Calu3 (cell line): ENCODE measurements around the gene GPSM1. TPM values are rescaled to one million over a fixed set of nuclear protein-coding genes. Genes with fewer than 3 reads are reported as not detected.

Experiments used
- BruUV-seq: library from RNA; stranded (reverse); fragments of 400-500 nt; replicated peaks from 2 replicates; lab custom pipeline; 2021; lab: Mats Ljungman, UMichigan
- CTCF ChIA-PET: fragments of 300-600 bp; sonication (Branson Sonifier 250); formaldehyde crosslinking; loops from one replicate; lab custom pipeline; 2022; ENCODE audit warnings: antibody characterized with exemption; lab: Charles Lee
- DNase-seq: peaks from one replicate; pipeline ENCODE4 v3.0.0; 2022
- H3K27ac Mint-ChIP-seq: one replicate; pipeline ENCODE4 v1.8.0; 2022; ENCODE audit warnings: mixed read lengths; ENCODE audit not compliant: unreplicated experiment
- H3K27me3 Mint-ChIP-seq: one replicate; pipeline ENCODE4 v1.8.0; 2022; ENCODE audit warnings: mixed read lengths; ENCODE audit not compliant: unreplicated experiment
- H3K36me3 Mint-ChIP-seq: one replicate; pipeline ENCODE4 v1.8.0; 2022; ENCODE audit warnings: mild to moderate bottlenecking, moderate library complexity, mixed read lengths; ENCODE audit not compliant: insufficient read depth, unreplicated experiment
- H3K4me1 Mint-ChIP-seq: one replicate; pipeline ENCODE4 v1.8.0; 2022; ENCODE audit warnings: mild to moderate bottlenecking, low read depth, mixed read lengths; ENCODE audit not compliant: unreplicated experiment
- H3K4me3 Mint-ChIP-seq: one replicate; pipeline ENCODE4 v1.8.0; 2022; ENCODE audit warnings: mild to moderate bottlenecking, low read depth, moderate library complexity, mixed read lengths; ENCODE audit not compliant: unreplicated experiment
- H3K9me3 Mint-ChIP-seq: one replicate; pipeline ENCODE4 v1.8.0; 2022; ENCODE audit warnings: low read depth, mixed read lengths; ENCODE audit not compliant: unreplicated experiment
- intact Hi-C: fragments of 100-400 bp; cut with micrococcal nuclease; formaldehyde crosslinking; loops from one replicate; pipeline ENCODE4 v1.10.0; 2022; ENCODE audit not compliant: unreplicated experiment
- total RNA-seq: library from RNA; stranded (reverse); gene quantifications from 2 replicates; pipeline ENCODE4 v1.2.3, GENCODE V29; 2022
- TF ChIP-seq, protein P1 (sequence below): fragments of 200-600 bp; IDR thresholded peaks from one replicate; pipeline ENCODE4 v1.8.0; 2022; ENCODE audit warnings: antibody characterized with exemption; ENCODE audit not compliant: unreplicated experiment

The GPSM1 gene
- total RNA-seq, 1 experiment from 2014 or later, result 3.9 TPM

DNA sequence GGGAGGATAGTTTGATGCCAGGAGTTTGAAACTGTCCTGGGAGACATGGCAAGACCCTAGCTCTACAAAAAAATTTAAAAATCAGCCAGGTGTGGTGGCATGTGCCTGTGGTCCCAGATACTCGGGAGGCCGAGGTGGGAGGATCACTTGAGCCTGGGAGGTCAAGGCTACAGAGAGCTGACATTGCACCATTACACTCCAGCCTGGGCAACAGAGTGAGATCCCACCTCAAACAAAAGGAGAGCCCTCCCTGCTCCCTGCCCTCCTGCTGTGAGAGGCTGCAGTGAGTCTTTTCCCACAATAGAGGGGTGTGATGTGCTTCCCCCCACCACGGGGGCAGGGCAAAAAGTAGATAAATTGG, 13.3 kb upstream of the GPSM1 start:
- Mint-ChIP-seq H3K36me3 (peaks cover 4% of the 10 kb centered on the region), H3K27ac (no peak overlapping the region), H3K4me3 (no peak overlapping the region), H3K9me3 (peaks cover 10% of the 10 kb centered on the region), H3K27me3 (no peaks in the 10 kb centered on the region), H3K4me1 (no peaks in the 10 kb centered on the region)
- intact Hi-C loops, result no loop called here
- BruUV-seq, result no TSS peak
- DNase-seq, result no peak
- CTCF ChIA-PET, result no interaction called here
- TF ChIP-seq, protein P1, sequence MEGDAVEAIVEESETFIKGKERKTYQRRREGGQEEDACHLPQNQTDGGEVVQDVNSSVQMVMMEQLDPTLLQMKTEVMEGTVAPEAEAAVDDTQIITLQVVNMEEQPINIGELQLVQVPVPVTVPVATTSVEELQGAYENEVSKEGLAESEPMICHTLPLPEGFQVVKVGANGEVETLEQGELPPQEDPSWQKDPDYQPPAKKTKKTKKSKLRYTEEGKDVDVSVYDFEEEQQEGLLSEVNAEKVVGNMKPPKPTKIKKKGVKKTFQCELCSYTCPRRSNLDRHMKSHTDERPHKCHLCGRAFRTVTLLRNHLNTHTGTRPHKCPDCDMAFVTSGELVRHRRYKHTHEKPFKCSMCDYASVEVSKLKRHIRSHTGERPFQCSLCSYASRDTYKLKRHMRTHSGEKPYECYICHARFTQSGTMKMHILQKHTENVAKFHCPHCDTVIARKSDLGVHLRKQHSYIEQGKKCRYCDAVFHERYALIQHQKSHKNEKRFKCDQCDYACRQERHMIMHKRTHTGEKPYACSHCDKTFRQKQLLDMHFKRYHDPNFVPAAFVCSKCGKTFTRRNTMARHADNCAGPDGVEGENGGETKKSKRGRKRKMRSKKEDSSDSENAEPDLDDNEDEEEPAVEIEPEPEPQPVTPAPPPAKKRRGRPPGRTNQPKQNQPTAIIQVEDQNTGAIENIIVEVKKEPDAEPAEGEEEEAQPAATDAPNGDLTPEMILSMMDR, result no peak

- CTCF ChIA-PET, result interaction anchor here (0.6 kb wide), 1 partner anchor 259 kb away, joined by 3 read pairs; no protein-coding TSS in a partner anchor
- intact Hi-C loops, result no loop called here
- H3K27me3 Mint-ChIP-seq, result no peaks in the 10 kb centered on the region
- no TSS peak for BruUV-seq
- H3K9me3 Mint-ChIP-seq, result peaks cover 10% of the 10 kb centered on the region
- no peak for DNase-seq
- H3K36me3 Mint-ChIP-seq, result peaks cover 4% of the 10 kb centered on the region
- TF ChIP-seq, protein P1, result no peak
- H3K4me1 Mint-ChIP-seq, result no peaks in the 10 kb centered on the region
- no peak overlapping the region for H3K27ac Mint-ChIP-seq
- no peak overlapping the region for H3K4me3 Mint-ChIP-seq
Measured at GRCh38 chr9:136314944-136315343, 12.4 kb upstream of the GPSM1 start.

- no peak overlapping the region for H3K27ac Mint-ChIP-seq
- DNase-seq, result no peak
- H3K36me3 Mint-ChIP-seq, result peaks cover 4% of the 10 kb centered on the region
- intact Hi-C loops, result no loop called here
- no peaks in the 10 kb centered on the region for H3K4me1 Mint-ChIP-seq
- no peaks in the 10 kb centered on the region for H3K27me3 Mint-ChIP-seq
- CTCF ChIA-PET, result no interaction called here
- BruUV-seq, result no TSS peak
- H3K4me3 Mint-ChIP-seq, result no peak overlapping the region
- H3K9me3 Mint-ChIP-seq, result peaks cover 10% of the 10 kb centered on the region
- TF ChIP-seq, protein P1, result no peak
Measured at GRCh38 chr9:136316271-136316751, 11.0 kb upstream of the GPSM1 start.

GRCh38 chr9:136316896-136317676, 10.3 kb upstream of the GPSM1 start:
- H3K9me3 Mint-ChIP-seq, result peaks cover 10% of the 10 kb centered on the region
- no peaks in the 10 kb centered on the region for H3K4me1 Mint-ChIP-seq
- H3K27ac Mint-ChIP-seq, result no peak overlapping the region
- no peaks in the 10 kb centered on the region for H3K27me3 Mint-ChIP-seq
- BruUV-seq, result no TSS peak
- intact Hi-C loops, result no loop called here
- CTCF ChIA-PET, result no interaction called here
- H3K4me3 Mint-ChIP-seq, result no peak overlapping the region
- TF ChIP-seq, protein P1, result no peak
- DNase-seq, result no peak
- peaks cover 4% of the 10 kb centered on the region for H3K36me3 Mint-ChIP-seq
